B cell (primary cell): Measurements from ENCODE around the gene ARMC9. TPM values are rescaled to one million over a fixed set of nuclear protein-coding genes. Genes with fewer than 3 reads are reported as not detected.

Source experiments
- ATAC-seq: fragments of 200-7000 bp; cut with Tn5 transposase; one replicate; pipeline ENCODE4 v1.10.0; 2021; ENCODE audit warnings: low read depth, mild to moderate bottlenecking, moderate number of reproducible peaks, moderate library complexity
- CTCF ChIA-PET: fragments of 350-600 bp; sonication (Branson Sonifier 250); formaldehyde crosslinking; loops from one replicate; lab custom pipeline; 2021; ENCODE audit warnings: antibody characterized with exemption, inconsistent platforms; lab: Charles Lee
- POLR2A ChIA-PET: fragments of 350-600 bp; sonication (Branson Sonifier 250); formaldehyde crosslinking; loops from one replicate; lab custom pipeline; 2021; ENCODE audit warnings: antibody characterized with exemption; lab: Charles Lee
- DNase-seq: peaks from one replicate; pipeline ENCODE4 v3.0.0; 2013
- H2AFZ ChIP-seq: 2 replicates; pipeline ENCODE4 v1.6.1; 2012; ENCODE audit warnings: mild to moderate bottlenecking, low read depth, low read length; ENCODE audit not compliant: insufficient read depth, poor library complexity, severe bottlenecking
- H3K27ac ChIP-seq, 2 donors: 1 replicate in 1 of 2; 2 replicates in 1 of 2; pipeline ENCODE4 v1.5.1; 2012 to 2013; ENCODE audit warnings: low read length in 2 of 2, mild to moderate bottlenecking in 2 of 2, moderate library complexity in 1 of 2
- H3K27me3 ChIP-seq, 4 experiments: fragments of 200-600 bp in 1 of 4; sonication (generic) in 1 of 4; replicated peaks in 1 of 4; 1 replicate in 2 of 4; 2 replicates in 2 of 4; pipeline versions ENCODE4 v1.6.1 to v1.7.0; 2013 to 2016; ENCODE audit warnings: low read length in 3 of 4, mild to moderate bottlenecking in 2 of 4, mixed read lengths in 1 of 4, moderate library complexity in 1 of 4; ENCODE audit not compliant: insufficient read depth in 4 of 4, control insufficient read depth in 3 of 4; ENCODE audit errors: control extremely low read depth in 1 of 4
- H3K36me3 ChIP-seq, 2 experiments: replicated peaks in 1 of 2; 1 replicate in 1 of 2; 2 replicates in 1 of 2; pipeline versions ENCODE4 v1.6.1 to v1.7.1; 2013; ENCODE audit warnings: low read length in 1 of 2; ENCODE audit not compliant: insufficient read depth in 2 of 2, control insufficient read depth in 1 of 2; ENCODE audit errors: control extremely low read depth in 1 of 2, extremely low read depth in 1 of 2
- H3K4me1 ChIP-seq, 2 donors: fragments of 200-600 bp in 1 of 2; sonication (generic) in 1 of 2; 1 replicate in 1 of 2; 2 replicates in 1 of 2; pipeline versions ENCODE4 v1.5.1 to v1.6.1; 2013 to 2017; ENCODE audit warnings: low read length in 2 of 2; ENCODE audit not compliant: control insufficient read depth in 2 of 2, insufficient read depth in 2 of 2
- H3K4me2 ChIP-seq: replicated peaks from 2 replicates; pipeline ENCODE3; 2012; ENCODE audit warnings: mild to moderate bottlenecking, low read depth, low read length; ENCODE audit not compliant: poor library complexity, severe bottlenecking
- H3K4me3 ChIP-seq, 5 experiments: fragments of 200-600 bp in 1 of 5; sonication (generic) in 1 of 5; 1 replicate in 3 of 5; 2 replicates in 2 of 5; pipeline versions ENCODE4 v1.5.1 to v1.7.0; 2011 to 2016; ENCODE audit warnings: low read length in 4 of 5, mild to moderate bottlenecking in 4 of 5, low read depth in 2 of 5, control low read depth in 1 of 5, moderate library complexity in 1 of 5; ENCODE audit not compliant: insufficient read depth in 1 of 5; ENCODE audit errors: control extremely low read depth in 1 of 5, extremely low read depth in 1 of 5
- H3K79me2 ChIP-seq: fragments of 200-600 bp; sonication (generic); one replicate; pipeline ENCODE4 v1.6.0; 2016; ENCODE audit warnings: low read length; ENCODE audit not compliant: control insufficient read depth, insufficient read depth
- H3K9ac ChIP-seq: fragments of 200-600 bp; sonication (generic); 2 replicates; pipeline ENCODE4 v1.6.1; 2017; ENCODE audit warnings: mild to moderate bottlenecking, low read length, moderate library complexity
- H3K9me3 ChIP-seq, 3 donors: one replicate each; pipeline versions ENCODE4 v1.6.1 to v1.7.1; 2013; ENCODE audit warnings: low read length in 2 of 3; ENCODE audit not compliant: control insufficient read depth in 2 of 3, insufficient read depth in 1 of 3; ENCODE audit errors: control extremely low read depth in 1 of 3
- H4K20me1 ChIP-seq: 2 replicates; pipeline ENCODE4 v1.6.0; 2012; ENCODE audit warnings: mild to moderate bottlenecking, low read length; ENCODE audit not compliant: insufficient read depth, control insufficient read depth, poor library complexity, severe bottlenecking
- H3K27ac Mint-ChIP-seq: one replicate; pipeline ENCODE4 v1.8.0; 2021; ENCODE audit warnings: mixed read lengths
- H3K27me3 Mint-ChIP-seq: one replicate; pipeline ENCODE4 v1.8.0; 2021; ENCODE audit warnings: mixed read lengths
- H3K4me1 Mint-ChIP-seq: one replicate; pipeline ENCODE4 v1.8.0; 2021; ENCODE audit warnings: mixed read lengths
- H3K4me3 Mint-ChIP-seq: one replicate; pipeline ENCODE4 v1.8.0; 2021; ENCODE audit warnings: mixed read lengths
- H3K9me3 Mint-ChIP-seq: one replicate; pipeline ENCODE4 v1.8.0; 2022; ENCODE audit warnings: mixed read lengths; ENCODE audit not compliant: insufficient read depth
- CTCF ChIP-seq: fragments of 200-600 bp; IDR thresholded peaks from one replicate; pipeline ENCODE4 v1.8.0; 2022; ENCODE audit warnings: antibody characterized with exemption, mild to moderate bottlenecking
- EZH2 ChIP-seq: IDR thresholded peaks from 2 replicates; pipeline ENCODE4 v1.6.1; 2012; ENCODE audit warnings: borderline replicate concordance, low read depth, mild to moderate bottlenecking, moderate library complexity, low read length; ENCODE audit not compliant: insufficient read depth, poor library complexity, severe bottlenecking
- WGBS: methylation state at CpG from one replicate; pipeline ENCODE4 v1.1.5; 2013; ENCODE audit warnings: missing lambda C conversion rate; ENCODE audit not compliant: insufficient coverage; 5-methylcytosine and 5-hydroxymethylcytosine counted together
- intact Hi-C: fragments of 100-400 bp; cut with micrococcal nuclease; formaldehyde crosslinking; loops from one replicate; pipeline ENCODE4 v1.10.0; 2022
- polyA plus RNA-seq: library from polyadenylated mRNA; depleted of rRNA; stranded (reverse); fragments of >200 nt; gene quantifications from 2 replicates; pipeline ENCODE4 v1.2.3, GENCODE V29; 2012
- total RNA-seq, 2 donors: library from RNA; stranded (reverse); fragments of 120-200 nt in 1 of 2; gene quantifications; 1 replicate in 1 of 2; 2 replicates in 1 of 2; pipeline versions ENCODE4 v1.2.3 to v1.2.4, GENCODE V29; 2013 to 2022

The ARMC9 gene
- total and polyA plus RNA-seq, 2 donors (not counting 1 experiment from before 2014, with no cell fraction given): 0.40 to 5.4 TPM

GRCh38 chr2:231308219-231308618, 109.8 kb downstream of the ARMC9 start:
- H3K9me3 ChIP-seq: no peaks in the 10 kb centered on the region
- H3K4me1 Mint-ChIP-seq: peaks cover 29% of the 10 kb centered on the region

More at GRCh38 chr2:231308219-231308618, 109.8 kb downstream of the ARMC9 start:
- ATAC-seq: no peak
- H3K4me1 ChIP-seq: peaks cover 15 to 20% of the 10 kb centered on the region in 2 donors
- Mint-ChIP-seq H3K4me3 (no peak overlapping the region), H3K9me3 (no peaks in the 10 kb centered on the region), H3K27me3 (no peaks in the 10 kb centered on the region), H3K27ac (no peak overlapping the region)
- CTCF ChIA-PET: interaction anchor here (0.9 to 1.7 kb wide), 2 partner anchors 11 to 103 kb away, joined by 3 to 7 read pairs; no protein-coding TSS in a partner anchor
- no peak overlapping the region for H3K4me2 ChIP-seq
- WGBS: 92% methylated on average over 6 of the region's 6 CpGs
- no peak for TF ChIP-seq EZH2
- no peak for TF ChIP-seq CTCF
- H3K79me2 ChIP-seq: no peaks in the 10 kb centered on the region
- H3K27me3 ChIP-seq: no peaks in the 10 kb centered on the region
- intact Hi-C loops: no loop called here
- H3K4me3 ChIP-seq: no peak overlapping the region
- H4K20me1 ChIP-seq: no peaks in the 10 kb centered on the region
- H3K27ac ChIP-seq: no peak overlapping the region
- H3K36me3 ChIP-seq: no peaks in the 10 kb centered on the region
- DNase-seq: no peak
- H3K9ac ChIP-seq: no peak overlapping the region
- no peak overlapping the region for H2AFZ ChIP-seq
- POLR2A ChIA-PET: no interaction called here
